ENCODE data around the gene CYCS.
"Not testable (repeated sequence)": the region's sequence is repeated elsewhere in the genome, so short reads cannot be mapped to it uniquely, and the experiment has no call there.

CYCS gene

GRCh38 chr7:25119102-25119501 lies 6.0 kb downstream of the CYCS start:
- DNase-seq (ENCODE audit: low read depth in 4 of 4, low spot score in 1 of 4): no peak

- no peak for DNase-seq (ENCODE audit: low read depth in 4 of 4, low spot score in 1 of 4)
Observed at GRCh38 chr7:25118048-25118753, 6.9 kb downstream of the CYCS start.

GRCh38 chr7:25117226-25118047 lies 7.6 kb downstream of the CYCS start:
- DNase-seq (ENCODE audit: low read depth in 4 of 4, low spot score in 1 of 4): no peak

GRCh38 chr7:25116621-25117020 lies 8.4 kb downstream of the CYCS start:
- no peak for DNase-seq (ENCODE audit: low read depth in 4 of 4, low spot score in 1 of 4)

- DNase-seq (ENCODE audit: low read depth in 4 of 4, low spot score in 1 of 4): not testable (repeated sequence)
Observed at GRCh38 chr7:25110514-25110913, 14.5 kb downstream of the CYCS start.

DNA sequence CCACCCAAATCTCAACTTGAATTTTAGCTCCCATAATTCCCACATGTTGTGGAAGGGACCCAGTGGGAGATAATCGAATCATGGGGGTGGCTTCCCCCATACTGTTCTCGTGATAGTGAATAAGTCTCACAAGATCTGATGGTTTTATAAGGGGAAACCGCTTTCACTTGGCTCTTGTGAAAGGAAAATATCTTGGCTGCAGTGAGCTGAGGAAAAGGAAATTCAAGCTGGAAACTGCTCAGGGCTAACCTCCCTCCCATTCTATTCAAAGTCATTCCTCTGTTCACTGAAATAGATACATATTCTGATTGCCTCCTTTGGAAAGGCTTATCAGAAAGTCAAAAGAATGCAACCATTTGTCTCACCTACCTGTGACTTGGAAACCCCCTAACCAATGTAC lies 15.8 kb downstream of the CYCS start:
- no peak for DNase-seq (ENCODE audit: low read depth in 4 of 4, low spot score in 1 of 4)

DNA sequence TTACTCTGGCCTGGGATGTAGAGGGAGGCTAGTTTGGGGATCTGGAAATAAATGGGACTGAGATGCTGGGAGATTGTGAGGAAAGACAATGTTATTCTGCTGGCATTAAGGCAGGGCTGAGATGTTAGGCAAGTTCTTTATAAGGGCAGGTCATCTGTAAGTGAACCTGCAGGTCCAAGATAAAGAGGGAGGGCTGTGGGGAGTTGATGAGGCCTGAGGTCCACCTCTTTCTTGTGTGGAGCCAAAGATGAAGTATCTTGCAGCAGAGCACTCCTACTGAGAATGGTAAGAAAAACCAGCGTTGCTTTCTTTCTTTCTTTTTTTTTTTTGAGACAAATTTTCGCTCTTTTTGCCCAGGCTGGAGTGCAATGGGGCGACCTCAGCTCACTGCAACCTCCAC lies 19.1 kb downstream of the CYCS start:
- no peak for DNase-seq (ENCODE audit: low read depth in 4 of 4, low spot score in 1 of 4)

DNA sequence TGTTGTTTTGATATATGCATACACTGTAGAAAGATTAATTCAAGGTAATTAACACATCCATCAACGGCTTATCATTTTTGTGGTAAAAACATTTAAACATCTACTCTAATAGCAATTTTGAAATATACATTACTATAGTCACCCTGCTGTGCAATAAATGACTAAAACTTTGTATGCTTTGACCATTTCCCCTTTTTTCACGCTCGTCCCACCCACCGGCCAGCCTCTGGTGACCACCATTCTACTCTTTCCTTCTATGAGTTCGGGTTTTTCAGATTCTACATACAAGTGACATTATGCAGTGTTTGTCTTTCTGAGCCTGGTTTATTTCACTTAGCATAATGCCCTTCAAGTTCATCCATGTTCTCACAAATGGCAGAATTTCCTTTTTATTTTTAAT lies 21.3 kb downstream of the CYCS start:
- no peak for DNase-seq (ENCODE audit: low read depth in 4 of 4, low spot score in 1 of 4)

- DNase-seq (ENCODE audit: low read depth in 4 of 4, low spot score in 1 of 4): no peak
Observed at GRCh38 chr7:25101817-25102216, 23.2 kb downstream of the CYCS start.

DNA sequence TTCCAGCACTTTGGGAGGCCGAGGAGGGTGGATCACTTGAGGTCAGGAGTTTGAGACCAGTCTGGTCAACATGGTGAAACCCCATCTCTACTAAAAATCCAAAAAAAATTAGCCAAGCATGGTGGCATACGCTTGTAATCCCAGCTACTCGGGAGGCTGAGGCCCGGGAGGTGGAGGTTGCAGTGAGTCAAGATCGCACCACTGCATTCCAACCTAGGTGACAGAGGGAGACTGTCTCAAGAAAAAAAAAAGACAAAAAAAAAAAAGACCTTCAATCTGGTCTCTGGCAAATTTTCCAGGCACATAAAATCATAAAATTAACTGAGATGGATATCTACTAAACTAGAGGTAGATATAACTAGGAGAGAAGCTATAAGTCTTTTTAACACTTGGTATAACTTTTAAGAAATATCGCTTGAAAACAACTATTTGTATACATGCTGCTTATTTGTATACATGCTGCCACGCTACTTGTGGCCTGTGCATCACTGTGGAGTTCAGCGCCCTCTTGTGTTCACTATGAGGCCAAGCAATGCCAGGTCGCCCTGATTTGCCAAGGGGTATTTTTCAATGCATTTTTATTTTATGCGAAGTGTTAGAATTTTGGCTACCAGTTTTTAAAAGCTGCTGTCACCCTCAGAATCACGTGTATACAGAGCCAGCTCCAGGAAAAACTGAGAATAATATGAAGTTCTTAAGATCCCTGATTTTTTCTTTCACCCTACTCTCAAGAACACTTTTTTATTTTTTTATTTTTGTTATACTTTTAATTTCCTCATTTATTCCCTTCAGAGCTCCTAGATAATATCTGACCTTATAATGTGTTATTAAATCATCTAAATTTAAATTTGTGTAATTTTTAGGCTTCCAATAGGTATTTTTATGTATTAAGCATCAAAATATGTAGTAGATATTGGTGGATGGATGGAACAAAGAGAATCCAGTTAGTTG lies 26.7 kb downstream of the CYCS start:
- peak in 3 of 4 experiments; percentile 26 to 28 (median 28) for DNase-seq (ENCODE audit: low read depth in 4 of 4, low spot score in 1 of 4)

DNA sequence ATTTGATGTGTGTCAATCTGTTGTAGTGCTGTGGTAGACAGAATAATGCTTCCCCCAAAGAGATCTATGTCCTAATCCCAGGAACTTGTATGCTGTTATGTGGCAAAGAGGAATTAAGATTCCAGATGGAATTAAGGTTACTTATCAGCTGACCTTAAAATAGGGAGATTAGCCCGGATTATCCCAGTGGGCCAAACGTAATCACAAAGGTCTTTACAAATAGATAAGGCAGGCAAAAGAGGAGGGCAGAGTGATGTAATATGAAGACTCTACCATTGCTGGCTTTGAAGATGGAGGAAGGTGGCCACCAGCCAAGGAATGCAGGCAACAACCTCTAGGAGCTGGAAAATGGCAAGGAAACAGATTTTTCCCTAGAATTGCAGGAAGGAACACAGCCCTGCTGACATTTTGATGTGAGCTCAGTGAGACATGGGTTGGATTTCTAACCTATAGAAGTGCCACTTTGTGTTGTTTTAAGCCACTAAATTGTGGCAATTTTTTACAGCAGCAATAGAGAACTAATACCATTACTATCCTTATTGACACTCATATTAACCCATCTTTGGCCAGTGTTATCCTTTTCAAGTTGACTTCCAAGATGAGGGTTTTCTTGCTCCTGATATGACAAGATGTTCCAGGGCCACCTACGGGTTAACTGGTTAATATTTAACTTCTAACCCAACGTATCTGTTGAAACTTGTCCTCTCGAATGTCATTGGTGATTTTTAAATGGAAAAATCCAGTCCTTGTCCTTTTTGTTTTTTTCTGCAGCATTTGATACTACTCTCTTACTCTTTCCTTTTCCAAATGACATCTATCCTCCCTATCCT lies 29.3 kb downstream of the CYCS start:
- no peak for DNase-seq (ENCODE audit: low read depth in 4 of 4, low spot score in 1 of 4)

DNA sequence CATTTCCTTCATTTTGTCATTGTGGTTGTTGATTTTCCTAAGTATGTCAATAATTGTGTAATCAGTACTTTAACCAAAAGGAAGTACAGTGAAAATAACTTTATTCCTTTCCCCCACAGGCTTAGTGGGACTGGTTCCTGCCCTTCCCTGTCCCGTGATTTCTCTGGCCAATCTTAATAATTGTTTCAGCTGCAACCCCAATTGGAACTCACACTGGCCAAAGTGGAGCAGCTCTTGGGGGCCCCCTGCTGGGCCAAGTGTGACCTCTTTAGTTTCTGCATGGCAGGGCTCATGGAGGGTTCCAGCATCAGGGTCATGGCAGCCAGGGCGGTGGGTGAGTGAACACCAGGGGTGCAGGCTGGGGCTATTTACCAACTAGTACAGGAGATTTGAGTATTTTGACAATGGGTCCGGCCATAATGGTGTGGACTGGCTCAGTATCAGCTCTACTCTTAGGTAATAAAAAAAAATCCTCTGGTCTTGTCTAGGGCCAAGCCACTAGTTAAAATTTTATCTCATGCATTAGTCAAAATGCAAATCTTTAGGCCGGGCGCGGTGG lies 31.7 kb downstream of the CYCS start:
- DNase-seq (ENCODE audit: low read depth in 4 of 4, low spot score in 1 of 4): peak; percentile 68 to 73 (median 70)

GRCh38 chr7:25091779-25092178 lies 33.3 kb downstream of the CYCS start:
- no peak for DNase-seq (ENCODE audit: low read depth in 4 of 4, low spot score in 1 of 4)

GRCh38 chr7:25091176-25091575 lies 33.9 kb downstream of the CYCS start:
- no peak for DNase-seq (ENCODE audit: low read depth in 4 of 4, low spot score in 1 of 4)

GRCh38 chr7:25090374-25090773 lies 34.7 kb downstream of the CYCS start:
- DNase-seq (ENCODE audit: low read depth in 4 of 4, low spot score in 1 of 4): no peak

DNA sequence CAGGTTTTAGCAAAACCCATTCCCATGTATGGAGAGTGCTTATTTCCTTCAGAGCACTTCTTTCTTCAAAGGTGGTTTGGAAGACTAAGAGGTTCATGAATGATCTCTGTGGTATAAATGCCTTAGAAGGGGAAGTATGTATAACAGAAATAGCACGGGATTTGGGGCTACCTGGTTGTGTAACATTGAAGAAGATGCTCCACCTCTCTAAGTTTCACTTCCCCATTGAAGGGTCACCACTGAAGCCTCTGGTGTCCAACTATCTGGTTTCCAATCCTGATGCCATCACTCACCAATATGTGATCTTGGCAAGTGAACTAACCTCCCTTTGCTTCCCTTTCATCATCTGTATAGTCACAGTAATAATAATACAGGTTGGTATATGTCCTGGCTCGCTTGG lies 37.2 kb downstream of the CYCS start:
- no peak for DNase-seq (ENCODE audit: low read depth in 4 of 4, low spot score in 1 of 4)

GRCh38 chr7:25084821-25085220 lies 40.2 kb downstream of the CYCS start:
- DNase-seq (ENCODE audit: low read depth in 4 of 4, low spot score in 1 of 4): no peak

GRCh38 chr7:25083201-25083600 lies 41.9 kb downstream of the CYCS start:
- no peak for DNase-seq (ENCODE audit: low read depth in 4 of 4, low spot score in 1 of 4)

- DNase-seq (ENCODE audit: low read depth in 4 of 4, low spot score in 1 of 4): not testable (repeated sequence)
Observed at GRCh38 chr7:25082041-25082440, 43.0 kb downstream of the CYCS start.

DNA sequence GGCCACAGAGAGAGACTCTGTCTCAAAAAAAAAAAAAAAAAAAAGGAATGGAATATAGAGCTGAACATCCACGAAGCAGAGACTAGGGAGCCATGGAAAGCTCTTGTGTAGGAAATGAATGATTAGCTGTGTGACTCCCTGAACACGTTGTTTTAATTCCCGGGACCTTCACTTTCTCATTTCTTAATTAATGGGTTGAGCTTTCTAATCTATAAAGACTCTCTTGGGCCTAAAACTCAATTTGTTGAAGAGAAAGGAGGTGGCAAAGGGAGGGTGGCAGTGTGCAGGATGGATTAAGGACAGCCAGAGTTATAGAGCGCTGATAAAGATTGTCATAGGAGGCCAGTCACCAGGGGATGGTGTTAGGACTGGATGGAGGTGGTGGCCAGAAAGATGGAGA lies 48.0 kb downstream of the CYCS start:
- DNase-seq (ENCODE audit: low read depth in 4 of 4, low spot score in 1 of 4): no peak

Measured in stimulated activated CD4-positive, alpha-beta T cell treated with anti-CD3 and anti-CD28 coated beads, Interleukin-1b, Interleukin-23, amount 100 ng/mL, for 24 hours (primary cell).